Measurements from ENCODE around the gene DNAJA3.

DNA sequence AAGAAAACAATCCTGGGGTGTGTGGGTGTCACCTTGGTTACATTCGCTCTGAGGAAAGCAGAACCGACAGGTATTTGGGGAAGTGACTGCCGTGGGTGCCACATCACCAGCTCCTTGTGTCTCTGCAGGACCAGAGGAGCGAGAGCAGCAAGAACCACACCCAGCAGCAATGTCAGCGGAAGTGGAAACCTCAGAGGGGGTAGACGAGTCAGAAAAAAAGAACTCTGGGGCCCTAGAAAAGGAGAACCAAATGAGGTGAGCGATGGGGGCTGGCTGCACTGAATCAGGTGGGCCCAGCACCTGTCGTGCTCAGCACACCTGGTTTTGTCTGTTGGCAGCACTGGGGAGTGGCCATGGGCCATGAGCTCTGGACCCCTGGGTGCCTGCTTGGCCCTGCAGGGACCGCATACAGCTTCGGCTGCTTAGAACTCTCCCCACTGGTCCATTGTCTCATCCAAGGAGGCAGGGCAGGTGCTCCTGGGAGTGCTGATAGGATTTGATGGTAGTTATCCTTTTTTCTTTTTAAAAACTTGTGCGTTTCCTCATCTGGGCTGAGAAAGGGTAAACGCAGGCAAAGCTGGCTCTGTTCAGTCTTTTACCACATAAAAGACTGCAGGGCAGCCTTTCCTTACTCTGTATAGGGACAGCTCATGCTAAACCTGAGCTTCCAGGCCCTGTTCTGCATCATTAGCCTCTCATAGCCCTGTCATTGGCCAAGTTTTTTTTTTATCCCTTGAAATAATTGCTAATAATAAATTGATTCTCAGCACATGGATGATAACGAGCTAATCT lies 79.9 kb downstream of the DNAJA3 start:
- TF ChIP-seq, protein P1, sequence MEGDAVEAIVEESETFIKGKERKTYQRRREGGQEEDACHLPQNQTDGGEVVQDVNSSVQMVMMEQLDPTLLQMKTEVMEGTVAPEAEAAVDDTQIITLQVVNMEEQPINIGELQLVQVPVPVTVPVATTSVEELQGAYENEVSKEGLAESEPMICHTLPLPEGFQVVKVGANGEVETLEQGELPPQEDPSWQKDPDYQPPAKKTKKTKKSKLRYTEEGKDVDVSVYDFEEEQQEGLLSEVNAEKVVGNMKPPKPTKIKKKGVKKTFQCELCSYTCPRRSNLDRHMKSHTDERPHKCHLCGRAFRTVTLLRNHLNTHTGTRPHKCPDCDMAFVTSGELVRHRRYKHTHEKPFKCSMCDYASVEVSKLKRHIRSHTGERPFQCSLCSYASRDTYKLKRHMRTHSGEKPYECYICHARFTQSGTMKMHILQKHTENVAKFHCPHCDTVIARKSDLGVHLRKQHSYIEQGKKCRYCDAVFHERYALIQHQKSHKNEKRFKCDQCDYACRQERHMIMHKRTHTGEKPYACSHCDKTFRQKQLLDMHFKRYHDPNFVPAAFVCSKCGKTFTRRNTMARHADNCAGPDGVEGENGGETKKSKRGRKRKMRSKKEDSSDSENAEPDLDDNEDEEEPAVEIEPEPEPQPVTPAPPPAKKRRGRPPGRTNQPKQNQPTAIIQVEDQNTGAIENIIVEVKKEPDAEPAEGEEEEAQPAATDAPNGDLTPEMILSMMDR (IDR thresholded peaks at IDR 0.05) = no peak
- no peak for TF ChIP-seq POLR2AphosphoS5 (IDR thresholded peaks at IDR 0.05)
